CD4-positive, alpha-beta T cell treated with Interleukin-6 at 100 ng/mL for 8 hours (primary cell): ENCODE results near the gene SEC11C.

Experiments
- DNase-seq: peaks from one replicate; pipeline ENCODE4 v3.0.0-alpha.2; 2020; ENCODE audit warnings: mixed read lengths, low spot score

Gene SEC11C

GRCh38 chr18:59145055-59145454 is 5.4 kb downstream of the SEC11C start:
- no peak for DNase-seq

DNA sequence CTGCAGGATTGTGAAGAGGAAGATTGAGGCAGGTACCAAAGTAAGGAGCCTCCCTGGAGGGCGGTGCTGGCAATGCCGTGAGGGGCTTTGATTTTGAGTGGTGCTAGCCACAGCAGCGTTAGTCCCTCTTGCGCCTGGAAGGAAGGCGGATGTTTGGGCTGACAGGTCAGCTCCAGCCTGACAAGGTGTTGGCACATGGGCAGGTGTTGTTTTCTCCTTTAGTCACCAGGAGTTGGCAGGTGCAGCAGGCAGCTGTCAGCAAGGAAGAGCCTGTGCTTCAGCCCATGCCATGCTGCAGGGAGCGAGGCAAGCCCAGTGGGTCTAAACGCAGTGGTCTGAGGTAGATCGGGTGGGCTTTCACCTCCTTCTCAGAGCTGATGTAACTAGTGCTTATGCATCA is 8.5 kb downstream of the SEC11C start:
- DNase-seq = no peak

DNA sequence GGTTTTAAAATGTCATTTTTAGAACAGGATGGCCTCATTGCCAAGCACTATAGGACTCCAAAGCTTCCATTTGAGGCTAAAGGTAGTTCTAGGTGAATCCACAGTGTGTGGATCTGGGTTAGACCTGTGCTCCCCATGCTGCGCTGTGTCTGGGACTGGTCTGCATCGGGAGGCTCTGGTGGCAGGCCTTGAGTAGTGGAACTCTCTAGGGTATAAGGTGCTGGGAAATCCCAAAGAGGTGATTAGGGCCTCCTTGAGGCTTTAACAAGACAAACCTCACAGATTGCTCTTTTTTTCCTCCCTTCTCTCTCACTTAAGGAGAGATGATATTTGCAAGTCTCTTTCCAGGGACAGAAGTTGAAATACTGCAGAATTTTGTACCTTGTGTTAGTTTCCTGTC is 9.3 kb downstream of the SEC11C start:
- no peak for DNase-seq

- no peak for DNase-seq
These were observed 9.7 kb downstream of the SEC11C start for GRCh38 chr18:59149416-59149815.

DNA sequence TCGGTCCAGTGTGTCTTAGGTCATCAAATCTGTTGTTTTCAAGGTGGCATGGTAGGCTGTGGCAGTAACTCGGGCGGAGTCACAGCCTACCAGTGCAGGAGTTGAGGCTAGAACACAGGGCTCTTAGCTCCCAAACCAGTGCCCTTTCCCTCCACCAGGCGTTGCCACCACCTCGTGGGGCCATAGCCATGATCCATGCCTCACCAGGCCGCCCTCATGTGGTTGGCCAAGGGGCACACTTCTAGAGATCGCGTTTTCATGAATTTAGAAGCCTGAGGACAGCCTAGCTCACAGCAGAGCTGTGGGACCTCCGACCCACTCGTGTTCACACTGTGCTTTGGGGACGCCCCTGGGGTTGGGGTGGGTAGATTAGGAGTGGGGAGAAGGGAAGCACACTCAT is 10.6 kb downstream of the SEC11C start:
- DNase-seq = no peak

DNA sequence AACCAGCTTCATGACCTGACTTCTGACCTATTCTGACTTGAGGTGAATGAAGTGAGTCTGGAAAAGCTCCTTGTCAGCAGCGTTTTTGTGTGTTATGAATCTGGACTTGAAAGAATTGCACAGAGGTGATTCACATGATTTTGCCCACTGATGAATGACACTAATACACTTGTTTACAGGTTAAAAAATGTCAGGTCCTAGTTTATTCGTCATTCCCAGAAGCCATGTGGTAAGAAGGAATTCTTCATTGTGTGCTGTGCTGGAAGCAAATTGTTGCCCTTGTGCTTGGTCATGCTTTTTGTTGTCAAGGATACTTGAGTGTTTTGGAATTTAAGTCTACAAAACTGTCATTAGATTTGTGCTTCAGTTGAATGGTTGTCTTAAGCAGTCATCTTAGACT is 15.5 kb downstream of the SEC11C start:
- DNase-seq = no peak

DNA sequence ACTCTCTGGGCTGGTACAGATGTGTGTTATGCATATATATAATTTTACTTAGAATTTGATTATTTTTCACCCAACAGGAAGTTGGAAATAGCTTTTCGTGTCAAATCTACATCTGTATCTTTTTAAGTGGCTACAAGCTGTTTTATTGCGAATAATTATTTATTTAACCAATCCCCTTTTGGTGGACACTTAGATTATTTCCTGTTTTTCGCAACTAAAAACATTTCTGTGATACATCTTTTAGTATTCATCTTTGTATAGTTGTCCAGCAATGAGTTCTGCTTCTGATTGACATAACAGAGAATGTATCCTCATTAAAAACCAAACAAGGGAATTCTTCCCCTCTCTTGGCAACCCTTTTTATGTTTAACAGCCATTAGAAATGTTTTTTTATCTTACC is 16.6 kb downstream of the SEC11C start:
- no peak for DNase-seq

DNA sequence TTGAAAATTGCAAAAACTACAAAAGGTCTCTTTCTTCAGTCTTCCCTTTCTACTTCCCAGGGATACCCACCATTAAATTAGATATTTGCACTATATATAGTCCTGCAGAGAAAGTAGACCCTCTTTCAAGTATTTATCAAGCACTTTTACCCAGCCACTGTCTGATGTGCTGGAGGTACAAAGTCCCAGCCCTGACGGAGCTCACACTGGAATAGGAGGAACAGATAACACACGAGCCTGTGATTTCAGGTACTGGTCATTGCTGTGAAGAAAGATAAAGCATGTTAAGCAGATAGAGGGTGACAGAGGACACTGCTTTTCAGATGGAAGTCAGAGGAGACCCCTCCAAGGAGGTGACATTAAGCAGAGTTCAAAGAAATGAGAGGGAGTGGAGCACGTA is 19.6 kb downstream of the SEC11C start:
- DNase-seq = no peak

DNA sequence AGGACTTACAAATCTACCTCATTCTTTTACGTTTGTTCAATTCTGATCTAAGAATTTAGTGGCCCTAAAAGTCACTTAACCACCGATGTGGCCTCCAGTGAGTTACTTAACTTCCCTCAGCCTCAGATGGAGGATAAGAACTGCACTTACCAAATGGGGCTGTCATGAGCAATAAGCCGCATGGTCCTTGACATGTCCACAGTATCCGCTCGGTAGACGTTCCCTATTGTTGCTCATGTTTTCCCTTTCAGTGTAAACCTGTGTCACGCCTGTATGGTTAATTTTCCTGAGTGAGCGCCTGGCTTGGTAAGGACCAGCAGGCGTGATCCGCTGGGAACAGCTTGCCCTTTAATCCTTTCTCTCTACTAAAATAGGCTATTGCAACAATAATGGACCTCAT is 20.3 kb downstream of the SEC11C start:
- DNase-seq = no peak

DNA sequence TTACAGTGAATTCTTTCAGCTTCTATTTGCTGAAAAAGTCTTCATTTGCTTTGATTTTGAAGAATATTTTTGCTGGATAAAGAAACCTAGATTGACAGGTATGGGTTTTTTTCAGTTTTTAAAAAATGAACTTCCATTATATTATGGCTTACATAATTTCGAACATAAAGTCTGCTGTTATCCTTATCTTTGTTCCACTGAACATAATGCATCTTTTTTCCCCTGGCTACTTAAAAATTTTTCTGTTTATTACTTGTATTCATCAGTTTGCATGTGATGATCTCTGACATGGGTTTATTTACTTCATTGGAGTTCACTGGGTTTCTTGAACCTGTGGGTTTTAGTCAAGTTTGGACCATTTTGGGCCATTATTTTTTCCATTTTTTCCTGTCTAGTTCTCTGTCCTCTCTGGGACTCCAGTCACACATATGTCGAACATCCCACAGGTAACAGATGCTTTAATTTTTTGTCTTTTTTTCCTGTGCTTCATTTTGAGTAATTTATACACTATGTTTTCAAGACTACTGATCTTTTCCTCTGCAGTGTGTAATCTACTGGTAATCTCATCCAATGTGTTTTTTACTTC is 33.1 kb downstream of the SEC11C start:
- DNase-seq = no peak

DNA sequence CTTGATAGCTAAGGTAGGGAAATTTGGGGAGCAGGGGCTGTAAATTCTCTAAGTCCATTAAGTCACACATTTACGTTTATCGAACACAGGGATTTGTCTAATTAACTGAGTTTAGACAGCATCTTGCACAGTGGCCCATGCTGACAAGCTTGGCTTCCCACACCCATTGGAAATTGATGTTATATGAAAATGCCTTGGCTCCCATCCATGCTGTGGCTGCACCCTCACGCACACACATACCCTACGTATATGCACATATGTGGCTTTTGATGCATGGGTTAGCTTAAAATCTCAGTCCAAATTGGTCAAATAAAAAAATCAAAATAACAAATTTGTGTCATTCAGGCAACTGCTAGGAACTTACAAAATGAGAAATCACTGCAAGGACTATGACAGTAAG is 37.8 kb downstream of the SEC11C start:
- no peak for DNase-seq

DNA sequence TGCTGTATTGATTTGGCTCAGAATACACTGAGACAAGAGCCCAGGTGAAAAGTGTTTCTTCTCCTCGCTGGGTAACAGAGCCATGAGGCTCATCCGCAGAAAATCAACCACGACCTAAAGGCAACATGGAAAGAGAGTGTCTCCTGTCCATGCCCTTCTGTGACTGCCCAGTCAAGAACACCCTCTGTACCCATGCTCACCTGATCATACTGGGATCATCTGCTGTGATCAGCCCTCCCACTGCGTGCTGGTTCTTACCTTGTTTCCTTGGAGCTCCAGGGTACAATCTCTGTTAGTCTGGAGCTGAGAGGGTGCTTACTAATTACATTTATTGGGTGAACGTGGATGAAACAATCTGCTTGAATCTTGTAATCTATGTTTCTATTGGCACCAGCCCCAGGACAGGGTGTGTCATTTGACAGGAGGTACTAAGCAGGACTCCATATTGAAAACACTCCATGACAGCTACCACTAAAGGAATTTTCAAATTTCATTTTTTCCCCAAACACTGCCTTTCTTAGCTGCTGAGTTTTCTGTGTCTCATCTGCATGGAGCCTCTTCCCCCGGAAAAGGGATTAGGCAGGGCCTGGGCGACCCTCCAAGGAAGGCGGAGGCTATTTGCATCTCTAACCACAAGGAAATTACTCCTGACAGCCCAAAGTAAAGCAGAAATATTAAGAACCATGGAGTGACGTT is 40.6 kb downstream of the SEC11C start:
- DNase-seq = no peak

- DNase-seq = no peak
These were observed 43.0 kb downstream of the SEC11C start for GRCh38 chr18:59182673-59183072.

GRCh38 chr18:59189008-59189407 is 49.3 kb downstream of the SEC11C start:
- no peak for DNase-seq

DNA sequence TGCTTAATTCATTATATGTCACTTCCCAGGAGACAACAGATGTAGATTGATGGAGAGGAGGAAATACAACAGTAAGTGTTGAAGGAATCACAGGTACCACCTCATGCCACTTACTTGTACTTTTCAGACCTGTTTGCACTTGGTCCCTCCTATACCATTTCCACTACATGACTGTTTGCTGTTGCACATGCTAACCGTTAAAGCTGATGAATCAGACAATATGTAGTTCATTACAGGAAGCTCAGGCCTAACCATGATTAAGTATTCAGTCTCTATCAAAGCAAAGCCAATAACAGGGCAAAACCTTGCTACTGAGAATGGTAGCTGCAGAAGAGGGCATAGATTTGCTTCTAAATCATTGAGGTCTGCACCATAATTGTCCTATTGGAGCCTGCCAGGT is 50.1 kb downstream of the SEC11C start:
- no peak for DNase-seq

GRCh38 chr18:59196161-59196725 is 56.6 kb downstream of the SEC11C start:
- no peak for DNase-seq

GRCh38 chr18:59197636-59198035 is 58.0 kb downstream of the SEC11C start:
- DNase-seq = no peak

DNA sequence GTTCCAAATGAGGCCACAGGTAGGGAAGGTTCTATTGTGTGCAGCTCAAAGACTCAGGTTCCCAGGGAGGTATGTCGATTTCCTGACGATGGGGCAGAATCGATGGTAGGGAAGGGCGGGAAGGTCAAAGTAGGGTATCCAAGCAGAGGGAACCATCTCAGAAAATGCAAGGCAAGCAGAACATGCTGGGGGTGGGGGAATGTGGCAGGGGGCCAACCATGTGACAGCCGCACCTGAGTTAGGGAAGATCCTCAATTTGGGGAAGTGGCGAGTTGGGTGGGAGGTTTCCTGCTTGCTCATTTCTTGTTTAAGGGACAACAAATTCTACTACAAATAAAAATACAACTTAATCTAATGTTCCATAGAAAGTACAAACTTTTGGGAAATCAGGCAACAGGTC is 58.5 kb downstream of the SEC11C start:
- DNase-seq = no peak

DNA sequence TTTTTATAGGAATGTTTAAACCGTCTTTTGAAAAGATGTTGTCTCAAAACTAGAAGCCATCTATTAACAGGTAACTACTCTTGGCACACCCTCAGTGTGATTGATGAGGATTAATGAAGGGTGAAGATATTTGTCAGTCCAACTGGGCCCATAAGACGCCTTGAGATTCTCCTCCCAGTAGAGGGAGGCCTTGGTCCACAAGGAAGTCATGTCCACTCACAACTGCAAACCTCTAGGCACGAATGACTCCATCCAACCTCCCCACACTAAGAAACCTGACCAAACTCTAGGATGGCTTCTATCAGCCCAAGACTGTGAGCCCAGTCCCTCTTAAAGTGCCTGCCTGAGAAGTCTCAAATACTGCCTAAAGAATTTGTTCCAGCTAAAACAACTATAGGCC is 61.1 kb downstream of the SEC11C start:
- DNase-seq = no peak

DNA sequence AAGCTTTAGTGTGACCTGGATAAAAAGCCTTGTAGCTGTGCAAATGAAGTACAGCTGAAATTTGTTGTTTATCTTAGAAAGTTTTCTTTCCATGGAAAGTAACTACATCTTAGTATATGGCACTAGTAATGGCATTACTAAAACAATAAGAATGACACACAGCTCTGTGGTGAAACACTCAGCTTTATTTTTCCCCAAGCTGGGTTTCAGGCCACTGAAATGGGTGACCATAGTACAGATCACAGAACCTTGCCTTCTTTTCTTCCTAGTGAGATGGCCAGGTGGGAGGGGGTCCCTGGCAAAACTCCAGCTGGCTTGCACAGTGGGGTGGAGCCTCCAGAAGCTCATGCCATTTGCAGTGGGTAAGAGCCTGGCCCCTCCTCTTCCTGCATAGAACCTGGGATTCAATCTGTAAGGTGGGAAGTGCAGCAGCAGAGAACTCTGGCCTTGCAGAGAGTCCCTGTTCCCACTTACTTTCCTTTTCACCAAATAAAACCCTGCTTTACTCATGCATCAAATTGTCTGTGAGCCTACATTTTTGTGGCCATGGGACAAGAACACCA is 62.7 kb downstream of the SEC11C start:
- DNase-seq = no peak

GRCh38 chr18:59207506-59207905 is 67.8 kb downstream of the SEC11C start:
- DNase-seq = no peak
